K562 (cell line): Measurements from ENCODE around the gene CMSS1. TPM values are rescaled to one million over a fixed set of nuclear protein-coding genes. Genes with fewer than 3 reads are reported as not detected.

Experiments used
- ATAC-seq: fragments of 200-7000 bp; cut with Tn5 transposase; 3 replicates; pipeline ENCODE4 v1.9.1; 2020; ENCODE audit warnings: moderate library complexity
- BruUV-seq: library from RNA; stranded (reverse); fragments of 400-500 nt; replicated peaks from 2 replicates; lab custom pipeline; 2021; lab: Mats Ljungman, UMichigan
- CTCF ChIA-PET: fragments of 300-600 bp; formaldehyde crosslinking; extraction: SDS; loops from one replicate; lab custom pipeline; 2021; ENCODE audit warnings: low intra/inter-chr PET ratio; lab: Yijun Ruan, JAX
- POLR2A ChIA-PET: fragments of 300-600, 350-650 bp; sonication (Branson Sonifier 250); formaldehyde crosslinking; extraction: SDS; loops from one replicate; lab custom pipeline; 2021; ENCODE audit warnings: antibody characterized with exemption, inconsistent platforms; lab: Yijun Ruan, JAX
- DNase-seq, 4 experiments: peaks; one replicate each; pipeline versions ENCODE4 v3.0.0 to v3.0.0-alpha.2; 2011 to 2018; ENCODE audit warnings: low spot score in 3 of 4, mixed read lengths in 3 of 4; ENCODE audit errors: extremely low read depth in 1 of 4
- FAIRE-seq: peaks from 2 replicates; lab custom pipeline; 2011; peaks lifted over from hg19 to GRCh38; lab: Jason Lieb, UNC
- H2AFZ ChIP-seq: 2 replicates; pipeline ENCODE4 v1.6.0; 2011; ENCODE audit warnings: low read depth, low read length, control low read depth, inconsistent platforms
- H3K27ac ChIP-seq: fragments of 200-600 bp; 3 replicates; pipeline ENCODE4 v1.8.0; 2011; ENCODE audit warnings: low read depth, mild to moderate bottlenecking, control low read depth, inconsistent platforms, low read length, moderate library complexity, mixed read lengths; ENCODE audit errors: extremely low read depth
- H3K27me3 ChIP-seq, 2 experiments: fragments of 300-600 bp in 1 of 2; 2 replicates in 1 of 2; 3 replicates in 1 of 2; pipeline versions ENCODE4 v1.6.0 to v1.8.0; 2011; ENCODE audit warnings: inconsistent platforms in 2 of 2, low read length in 2 of 2, mild to moderate bottlenecking in 1 of 2, mixed read lengths in 1 of 2, moderate library complexity in 1 of 2; ENCODE audit not compliant: control insufficient read depth in 2 of 2, insufficient read depth in 2 of 2
- H3K36me3 ChIP-seq: fragments of 300-600 bp; 3 replicates; pipeline ENCODE4 v1.8.0; 2011; ENCODE audit warnings: mild to moderate bottlenecking, low read length, inconsistent platforms; ENCODE audit not compliant: control insufficient read depth, insufficient read depth
- H3K4me1 ChIP-seq, 2 experiments: fragments of 200-600 bp in 1 of 2; replicated peaks in 1 of 2; 2 replicates in 1 of 2; 3 replicates in 1 of 2; pipeline versions ENCODE4 v1.5.1 to v1.8.0; 2011; ENCODE audit warnings: inconsistent platforms in 2 of 2, low read length in 2 of 2, mild to moderate bottlenecking in 1 of 2, mixed read lengths in 1 of 2, moderate library complexity in 1 of 2; ENCODE audit not compliant: control insufficient read depth in 2 of 2, insufficient read depth in 2 of 2
- H3K4me2 ChIP-seq: 2 replicates; pipeline ENCODE4 v1.6.1; 2011; ENCODE audit warnings: low read length, control low read depth, inconsistent platforms, mixed read lengths; ENCODE audit not compliant: insufficient read depth
- H3K4me3 ChIP-seq: fragments of 200-600 bp; sonication (generic), shearing (Covaris generic); 2 replicates; pipeline ENCODE4 v1.5.1; 2016; ENCODE audit warnings: control low read depth, inconsistent platforms
- H3K79me2 ChIP-seq: fragments of 200-600 bp; 3 replicates; pipeline ENCODE4 v1.8.0; 2011; ENCODE audit warnings: low read length, inconsistent platforms; ENCODE audit not compliant: control insufficient read depth, insufficient read depth
- H3K9ac ChIP-seq, 2 experiments: 2 replicates each; pipeline versions ENCODE4 v1.6.0 to v1.6.1; 2011; ENCODE audit warnings: low read depth in 2 of 2, low read length in 2 of 2, control low read depth in 1 of 2, inconsistent platforms in 1 of 2, mild to moderate bottlenecking in 1 of 2, mixed read lengths in 1 of 2; ENCODE audit not compliant: insufficient read depth in 1 of 2
- H3K9me1 ChIP-seq: one replicate; pipeline ENCODE4 v1.6.0; 2011; ENCODE audit warnings: inconsistent platforms, mild to moderate bottlenecking, low read length, moderate library complexity; ENCODE audit not compliant: control insufficient read depth, insufficient read depth
- H3K9me3 ChIP-seq: replicated peaks from 2 replicates; pipeline ENCODE4 v1.5.1; 2011; ENCODE audit warnings: low read depth, low read length, inconsistent platforms; ENCODE audit not compliant: control insufficient read depth, insufficient read depth
- H4K20me1 ChIP-seq: replicated peaks from 2 replicates; pipeline ENCODE4 v1.6.1; 2011; ENCODE audit warnings: low read length, inconsistent platforms, mixed read lengths; ENCODE audit not compliant: control insufficient read depth, insufficient read depth
- AFF4 ChIP-seq: sonication (generic); formaldehyde crosslinking; IDR thresholded peaks from 2 replicates; pipeline ENCODE4 v1.8.0; 2023; ENCODE audit warnings: mild to moderate bottlenecking, missing genetic modification reagents
- CBFA2T3 ChIP-seq: fragments of 450-650 bp; IDR thresholded peaks from 2 replicates; pipeline ENCODE4 v1.6.1; 2017
- CEBPB ChIP-seq: fragments of 450-650 bp; IDR thresholded peaks from 2 replicates; pipeline ENCODE4 v1.6.1; 2016; ENCODE audit warnings: missing genetic modification characterization, missing compliant biosample characterization
- ELK3 ChIP-seq: fragments of 450-650 bp; formaldehyde crosslinking; IDR thresholded peaks from 2 replicates; pipeline ENCODE4 v1.4.0; 2020; ENCODE audit warnings: mild to moderate bottlenecking
- KLF16 ChIP-seq: IDR thresholded peaks from 2 replicates; pipeline ENCODE4 v1.6.1; 2016; ENCODE audit warnings: antibody characterized with exemption
- MAFK ChIP-seq: IDR thresholded peaks from 2 replicates; pipeline ENCODE4 v1.6.1; 2011; ENCODE audit warnings: low read length, improper control_type of control experiment
- MEIS2 ChIP-seq: fragments of 450-650 bp; IDR thresholded peaks from 2 replicates; pipeline ENCODE4 v1.6.1; 2014; ENCODE audit warnings: mild to moderate bottlenecking; ENCODE audit not compliant: partially characterized antibody
- NCOR1 ChIP-seq: fragments of 450-650 bp; IDR thresholded peaks from 2 replicates; pipeline ENCODE4 v1.6.1; 2016; ENCODE audit warnings: mild to moderate bottlenecking, moderate library complexity
- POLR2AphosphoS5 ChIP-seq: IDR thresholded peaks from 2 replicates; pipeline ENCODE4 v1.6.1; 2011; ENCODE audit warnings: mild to moderate bottlenecking, low read depth, low read length, moderate library complexity; ENCODE audit not compliant: control insufficient read depth, insufficient read depth
- ZNF316 ChIP-seq: fragments of 450-650 bp; IDR thresholded peaks from 2 replicates; pipeline ENCODE4 v1.6.1; 2016
- ZZZ3 ChIP-seq: fragments of 450-650 bp; IDR thresholded peaks from 2 replicates; pipeline ENCODE4 v1.6.1; 2016; ENCODE audit warnings: antibody characterized with exemption, mild to moderate bottlenecking, moderate library complexity
- WGBS: fragments of 100-300 bp; shearing (Covaris generic); methylation state at CpG from one replicate; pipeline ENCODE4 v1.1.6; 2016; ENCODE audit warnings: low coverage, mixed read lengths; ENCODE audit not compliant: insufficient coverage; ENCODE audit errors: missing lambda C conversion rate; 5-methylcytosine and 5-hydroxymethylcytosine counted together
- in situ Hi-C: fragments of 300-500 bp; cut with MboI; formaldehyde crosslinking; loops from 4 replicates; pipeline ENCODE4 v1.15.0; 2018; ENCODE audit warnings: inconsistent platforms, mixed read lengths
- intact Hi-C: fragments of 100-400 bp; cut with micrococcal nuclease; formaldehyde crosslinking; loops from 2 replicates; pipeline ENCODE4 v1.14.2; 2022
- polyA plus RNA-seq, 8 experiments: library from polyadenylated mRNA; depleted of rRNA in 4 of 8; stranded (reverse) in 5 of 8; unstranded in 3 of 8; fragments of >200 nt; fragmentation: Nextera tagmentation in 2 of 8; fragmentation: Illumina TruSeq in 1 of 8; extraction: Ambion mirVana in 2 of 8; extraction: Trizol in 1 of 8; gene quantifications; 2 replicates each; pipeline versions ENCODE4 v1.2.1 to v1.2.3, GENCODE V29; 2011 to 2014; ENCODE audit warnings: inconsistent platforms in 1 of 8, missing spikeins in 1 of 8
- total RNA-seq, 7 experiments: library from RNA; depleted of rRNA in 6 of 7; stranded (reverse); fragments of >200 nt in 6 of 7; fragmentation: Illumina TruSeq in 2 of 7; extraction: Trizol in 2 of 7; gene quantifications; 2 replicates each; pipeline versions ENCODE4 v1.2.1 to v1.2.3, GENCODE V29; 2011 to 2021; ENCODE audit warnings: low replicate concordance in 1 of 7
- TF ChIP-seq, protein P1 (sequence below): fragments of 450-650 bp; formaldehyde crosslinking; IDR thresholded peaks from 2 replicates; pipeline ENCODE4 v1.4.0; 2022; ENCODE audit warnings: missing genetic modification characterization
- TF ChIP-seq, protein P2 (sequence below): conservative IDR thresholded peaks from 2 replicates; pipeline ENCODE4 v1.6.1; 2011; ENCODE audit warnings: low read depth, mild to moderate bottlenecking, low read length; ENCODE audit not compliant: control insufficient read depth

CMSS1 gene
- total and polyA plus RNA-seq, 9 of the 15 experiments (the other 6 are each of a cell fraction or from before 2014, with no cell fraction given), result 46.9 to 109 (median 72.3) TPM

- Histone ChIP-seq H3K9ac (no peak overlapping the region; a peak in 1 of 4 replicates), H2AFZ (no peak overlapping the region), H4K20me1 (no peaks in the 10 kb centered on the region), H3K36me3 (no peaks in the 10 kb centered on the region), H3K79me2 (no peaks in the 10 kb centered on the region), H3K4me1 (peaks cover 2 to 35% of the 10 kb centered on the region in 2 experiments; a peak in 3 of 5 replicates), H3K4me3 (no peak overlapping the region), H3K4me2 (no peak overlapping the region; the same call in 1 of the 2 replicates), H3K9me3 (no peaks in the 10 kb centered on the region), H3K27me3 (no peaks in the 10 kb centered on the region), H3K27ac (peak overlapping the region; percentile 13; the same call in 1 of the 3 replicates), H3K9me1 (no peaks in the 10 kb centered on the region)
- ATAC-seq (peak; percentile 51; the same call in 2 of the 3 replicates), DNase-seq (peak; percentile 8 to 47 (median 16)), FAIRE-seq (peak; percentile 61)
- 0% methylated on average over 4 of the region's 4 CpGs for WGBS
- CTCF ChIA-PET, result no interaction called here
- POLR2A ChIA-PET, result interaction anchor here (1.6 kb wide), 1 partner anchor 12 kb away, joined by 3 read pairs; no protein-coding TSS in a partner anchor
- in situ Hi-C loops (loop anchor here (10.0 kb wide), 1 partner anchor 179 kb away; no protein-coding TSS in a partner anchor), intact Hi-C loops (no loop called here)
- BruUV-seq, result no TSS peak
- TF ChIP-seq, protein P1, sequence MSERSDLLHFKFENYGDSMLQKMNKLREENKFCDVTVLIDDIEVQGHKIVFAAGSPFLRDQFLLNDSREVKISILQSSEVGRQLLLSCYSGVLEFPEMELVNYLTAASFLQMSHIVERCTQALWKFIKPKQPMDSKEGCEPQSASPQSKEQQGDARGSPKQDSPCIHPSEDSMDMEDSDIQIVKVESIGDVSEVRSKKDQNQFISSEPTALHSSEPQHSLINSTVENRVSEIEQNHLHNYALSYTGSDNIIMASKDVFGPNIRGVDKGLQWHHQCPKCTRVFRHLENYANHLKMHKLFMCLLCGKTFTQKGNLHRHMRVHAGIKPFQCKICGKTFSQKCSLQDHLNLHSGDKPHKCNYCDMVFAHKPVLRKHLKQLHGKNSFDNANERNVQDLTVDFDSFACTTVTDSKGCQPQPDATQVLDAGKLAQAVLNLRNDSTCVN (CRISPR knock-in tag), result no peak
- no peak for TF ChIP-seq ELK3
- TF ChIP-seq POLR2AphosphoS5, result no peak
- no peak for TF ChIP-seq AFF4 (CRISPR knock-in tag)
- peak; percentile 50; the same call in 1 of the 2 replicates for TF ChIP-seq NCOR1
- TF ChIP-seq ZNF316, result peak; percentile 10; the same call in 1 of the 2 replicates
- no peak for TF ChIP-seq MAFK
- TF ChIP-seq CEBPB, result peak; percentile 20; the same call in 1 of the 2 replicates
- TF ChIP-seq, protein P2, sequence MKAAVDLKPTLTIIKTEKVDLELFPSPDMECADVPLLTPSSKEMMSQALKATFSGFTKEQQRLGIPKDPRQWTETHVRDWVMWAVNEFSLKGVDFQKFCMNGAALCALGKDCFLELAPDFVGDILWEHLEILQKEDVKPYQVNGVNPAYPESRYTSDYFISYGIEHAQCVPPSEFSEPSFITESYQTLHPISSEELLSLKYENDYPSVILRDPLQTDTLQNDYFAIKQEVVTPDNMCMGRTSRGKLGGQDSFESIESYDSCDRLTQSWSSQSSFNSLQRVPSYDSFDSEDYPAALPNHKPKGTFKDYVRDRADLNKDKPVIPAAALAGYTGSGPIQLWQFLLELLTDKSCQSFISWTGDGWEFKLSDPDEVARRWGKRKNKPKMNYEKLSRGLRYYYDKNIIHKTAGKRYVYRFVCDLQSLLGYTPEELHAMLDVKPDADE, result no peak
- TF ChIP-seq KLF16, result peak; percentile 47; the same call in 1 of the 2 replicates
- no peak for TF ChIP-seq ZZZ3
- TF ChIP-seq CBFA2T3, result peak; percentile 82
- TF ChIP-seq MEIS2, result peak; percentile 30
Observed at GRCh38 chr3:100075851-100076730, 258.4 kb downstream of the CMSS1 start.
